GM23338 (cell line): Measurements from ENCODE around the gene USP33. TPM values are rescaled to one million over a fixed set of nuclear protein-coding genes. Genes with fewer than 3 reads are reported as not detected.
"Not testable (repeated sequence)": the region's sequence is repeated elsewhere in the genome, so short reads cannot be mapped to it uniquely, and the experiment has no call there.

Source experiments
- ATAC-seq: fragments of 200-7000 bp; cut with Tn5 transposase; 3 replicates; pipeline ENCODE4 v1.9.1; 2020
- DNase-seq: peaks from one replicate; pipeline ENCODE4 v3.0.0-alpha.2; 2015; ENCODE audit warnings: low spot score
- H2AFZ ChIP-seq: fragments of 200-600 bp; sonication (generic); 2 replicates; pipeline ENCODE4 v1.8.0; 2016; ENCODE audit warnings: antibody characterized with exemption, mild to moderate bottlenecking, moderate library complexity
- H3F3A ChIP-seq: fragments of 200-600 bp; sonication (generic); replicated peaks from 2 replicates; pipeline ENCODE4 v1.8.0; 2017; ENCODE audit warnings: antibody characterized with exemption, mixed run types, low read depth
- H3K27ac ChIP-seq: fragments of 200-600 bp; sonication (generic); 2 replicates; pipeline ENCODE4 v1.6.1; 2016; ENCODE audit warnings: low read depth
- H3K27me3 ChIP-seq: fragments of 200-600 bp; sonication (generic); 2 replicates; pipeline ENCODE4 v1.8.0; 2016; ENCODE audit warnings: mild to moderate bottlenecking, mixed run types, moderate library complexity; ENCODE audit not compliant: insufficient read depth
- H3K36me3 ChIP-seq: fragments of 200-600 bp; sonication (generic); 2 replicates; pipeline ENCODE4 v1.8.0; 2016; ENCODE audit warnings: mild to moderate bottlenecking; ENCODE audit not compliant: insufficient read depth
- H3K4me1 ChIP-seq: fragments of 200-600 bp; sonication (generic); 2 replicates; pipeline ENCODE4 v1.8.0; 2016; ENCODE audit warnings: mild to moderate bottlenecking, moderate library complexity; ENCODE audit not compliant: insufficient read depth
- H3K4me2 ChIP-seq: fragments of 200-600 bp; sonication (generic); 2 replicates; pipeline ENCODE4 v1.7.1; 2017; ENCODE audit warnings: mixed run types
- H3K4me3 ChIP-seq: fragments of 200-600 bp; sonication (generic); 2 replicates; pipeline ENCODE4 v1.6.1; 2016; ENCODE audit warnings: mixed run types
- H3K79me2 ChIP-seq: fragments of 200-600 bp; sonication (generic); replicated peaks from 2 replicates; pipeline ENCODE4 v1.8.0; 2017; ENCODE audit warnings: mild to moderate bottlenecking; ENCODE audit not compliant: insufficient read depth
- H3K9me2 ChIP-seq: fragments of 200-600 bp; sonication (generic); 2 replicates; pipeline ENCODE4 v1.8.0; 2017; ENCODE audit not compliant: insufficient read depth
- H4K20me1 ChIP-seq: fragments of 200-600 bp; sonication (generic); replicated peaks from 2 replicates; pipeline ENCODE4 v1.8.0; 2017; ENCODE audit warnings: mild to moderate bottlenecking; ENCODE audit not compliant: insufficient read depth
- H3K27ac Mint-ChIP-seq: 2 replicates; pipeline ENCODE4 v1.8.0; 2020; ENCODE audit warnings: inconsistent platforms, mild to moderate bottlenecking, moderate library complexity, mixed read lengths
- H3K27me3 Mint-ChIP-seq: 3 replicates; pipeline ENCODE4 v1.8.0; 2022; ENCODE audit warnings: low read depth, mild to moderate bottlenecking, moderate library complexity, mixed read lengths, inconsistent platforms; ENCODE audit not compliant: insufficient read depth, poor library complexity
- H3K36me3 Mint-ChIP-seq: 3 replicates; pipeline ENCODE4 v1.8.0; 2021; ENCODE audit warnings: low read depth, mild to moderate bottlenecking, inconsistent platforms, moderate library complexity, mixed read lengths
- H3K4me1 Mint-ChIP-seq: 3 replicates; pipeline ENCODE4 v1.8.0; 2020; ENCODE audit warnings: mild to moderate bottlenecking, inconsistent platforms, mixed read lengths
- H3K4me3 Mint-ChIP-seq: 3 replicates; pipeline ENCODE4 v1.8.0; 2021; ENCODE audit warnings: moderate library complexity, mild to moderate bottlenecking, inconsistent platforms, mixed read lengths
- H3K9me3 Mint-ChIP-seq: 3 replicates; pipeline ENCODE4 v1.8.0; 2020; ENCODE audit warnings: moderate library complexity, mild to moderate bottlenecking, inconsistent platforms, mixed read lengths
- POLR2AphosphoS5 ChIP-seq: IDR thresholded peaks from 2 replicates; pipeline ENCODE4 v1.6.1; 2016; ENCODE audit warnings: antibody characterized with exemption, low read depth
- STAT1 ChIP-seq: IDR thresholded peaks from one replicate; pipeline ENCODE4 v1.6.1; 2016; ENCODE audit warnings: antibody characterized with exemption; ENCODE audit not compliant: unreplicated experiment
- polyA plus RNA-seq: library from polyadenylated mRNA; unstranded; fragments of >200 nt; fragmentation: Nextera tagmentation; extraction: Ambion mirVana; gene quantifications from 2 replicates; pipeline ENCODE4 v1.2.1, GENCODE V29; 2016
- total RNA-seq: library from RNA; depleted of rRNA; stranded (reverse); fragments of >200 nt; shearing (Covaris generic); gene quantifications from 2 replicates; pipeline ENCODE4 v1.2.3, GENCODE V29; 2014; rRNA removed

The USP33 gene
- total and polyA plus RNA-seq, 2 experiments from 2014 or later = 42.4 to 63.9 TPM

GRCh38 chr1:77649127-77649526 is 110.5 kb downstream of the USP33 start:
- no peak for TF ChIP-seq STAT1
- no peak for TF ChIP-seq POLR2AphosphoS5
- H3K27me3 ChIP-seq = no peaks in the 10 kb centered on the region
- no peak overlapping the region for H2AFZ ChIP-seq
- H3K4me1 Mint-ChIP-seq = no peaks in the 10 kb centered on the region
- H3K27me3 Mint-ChIP-seq = no peaks in the 10 kb centered on the region
- no peak overlapping the region for H3K4me3 ChIP-seq
- H3K4me3 Mint-ChIP-seq = no peak overlapping the region
- no peak overlapping the region for H3K27ac Mint-ChIP-seq
- peaks cover 34% of the 10 kb centered on the region for H3K9me3 Mint-ChIP-seq
- no peaks in the 10 kb centered on the region; the same call in none of the 2 replicates for H4K20me1 ChIP-seq
- H3K27ac ChIP-seq = no peak overlapping the region
- H3K4me1 ChIP-seq = no peaks in the 10 kb centered on the region
- no peaks in the 10 kb centered on the region for H3F3A ChIP-seq
- no peak overlapping the region for H3K4me2 ChIP-seq
- H3K9me2 ChIP-seq = no peaks in the 10 kb centered on the region
- peaks cover 4% of the 10 kb centered on the region; the same call in 1 of the 2 replicates for H3K36me3 ChIP-seq
- H3K79me2 ChIP-seq = peaks cover 100% of the 10 kb centered on the region
- ATAC-seq = no peak
- H3K36me3 Mint-ChIP-seq = peaks cover 65% of the 10 kb centered on the region
- DNase-seq = no peak

GRCh38 chr1:77646224-77646623 is 113.4 kb downstream of the USP33 start:
- H3K4me3 ChIP-seq, H3K27ac Mint-ChIP-seq, H2AFZ ChIP-seq, H3K4me1 Mint-ChIP-seq, H3K4me3 Mint-ChIP-seq, H3K36me3 ChIP-seq, H3K9me2 ChIP-seq, H3K4me2 ChIP-seq, ATAC-seq, H3K4me1 ChIP-seq, H3K27ac ChIP-seq, H4K20me1 ChIP-seq, H3K27me3 ChIP-seq, DNase-seq, H3K27me3 Mint-ChIP-seq, H3F3A ChIP-seq: not testable (repeated sequence)
- peaks cover 100% of the 10 kb centered on the region for H3K79me2 ChIP-seq
- Mint-ChIP-seq H3K9me3 (peaks cover 30% of the 10 kb centered on the region), H3K36me3 (peaks cover 59% of the 10 kb centered on the region)

Other genes starting within 250 kb of the USP33 start
- gene ZZZ3, start 77.2 kb downstream of the USP33 start, total RNA-seq = 81.9 and 107 TPM in 2 replicates
- gene ZZZ3, start 77.2 kb downstream of the USP33 start, polyA plus RNA-seq = 24.2 and 33.4 TPM in 2 replicates
- 7.5 TPM in 2 replicates for gene MIGA1, start 19.8 kb upstream of the USP33 start, total RNA-seq
- gene MIGA1, start 19.8 kb upstream of the USP33 start, polyA plus RNA-seq = 3.4 and 4.6 TPM in 2 replicates
- gene NEXN, start 128.8 kb upstream of the USP33 start, total RNA-seq = 2.6 and 3.8 TPM in 2 replicates
- 11.8 and 12.2 TPM in 2 replicates for gene NEXN, start 128.8 kb upstream of the USP33 start, polyA plus RNA-seq
- gene FUBP1, start 219.2 kb upstream of the USP33 start, total RNA-seq = 308 and 321 TPM in 2 replicates
- gene FUBP1, start 219.2 kb upstream of the USP33 start, polyA plus RNA-seq = 194 and 212 TPM in 2 replicates
- 12.9 and 14.1 TPM in 2 replicates for gene DNAJB4, start 245.1 kb upstream of the USP33 start, total RNA-seq
- gene DNAJB4, start 245.1 kb upstream of the USP33 start, polyA plus RNA-seq = 8.2 and 12.4 TPM in 2 replicates